Fibroblast of pulmonary artery (primary cell): ENCODE results near the gene LAX1.
"Not testable (repeated sequence)": the region's sequence is repeated elsewhere in the genome, so short reads cannot be mapped to it uniquely, and the experiment has no call there.

ENCODE experiments used
- DNase-seq: peaks from one replicate; pipeline ENCODE4 v3.0.0-alpha.2; 2010; ENCODE audit warnings: low read depth
- H3K4me3 ChIP-seq: replicated peaks from 2 replicates; pipeline ENCODE4 v1.5.1; 2011; ENCODE audit warnings: low read depth, mild to moderate bottlenecking, control low read depth, low read length, moderate library complexity
- CTCF ChIP-seq: IDR thresholded peaks from 2 replicates; pipeline ENCODE4 v1.5.1; 2011; ENCODE audit warnings: mild to moderate bottlenecking, control low read depth, low read length, inconsistent platforms; ENCODE audit errors: missing control alignments

LAX1 gene

GRCh38 chr1:203756036-203756435, 8.9 kb upstream of the LAX1 start:
- TF ChIP-seq CTCF, result no peak
- no peak overlapping the region for H3K4me3 ChIP-seq
- no peak for DNase-seq

DNA sequence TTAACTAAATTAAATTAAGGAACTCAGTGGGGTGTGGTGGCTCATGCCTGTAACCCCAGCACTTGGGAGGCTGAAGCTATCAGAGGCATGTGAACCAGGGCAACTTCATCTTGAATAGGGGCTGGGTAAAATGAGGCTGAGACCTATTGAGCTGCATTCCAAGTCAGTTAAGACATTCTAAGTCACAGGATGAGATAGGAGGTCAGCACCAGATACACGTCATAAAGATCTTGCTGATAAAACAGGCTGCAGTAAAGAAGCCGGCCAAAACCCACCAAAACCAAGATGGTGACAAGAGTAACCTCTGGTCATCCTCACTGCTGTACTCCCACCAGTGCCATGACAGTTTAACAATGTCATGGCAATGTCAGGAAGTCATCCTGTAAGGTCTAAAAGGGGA, 6.2 kb upstream of the LAX1 start:
- H3K4me3 ChIP-seq, result not testable (repeated sequence)

DNA sequence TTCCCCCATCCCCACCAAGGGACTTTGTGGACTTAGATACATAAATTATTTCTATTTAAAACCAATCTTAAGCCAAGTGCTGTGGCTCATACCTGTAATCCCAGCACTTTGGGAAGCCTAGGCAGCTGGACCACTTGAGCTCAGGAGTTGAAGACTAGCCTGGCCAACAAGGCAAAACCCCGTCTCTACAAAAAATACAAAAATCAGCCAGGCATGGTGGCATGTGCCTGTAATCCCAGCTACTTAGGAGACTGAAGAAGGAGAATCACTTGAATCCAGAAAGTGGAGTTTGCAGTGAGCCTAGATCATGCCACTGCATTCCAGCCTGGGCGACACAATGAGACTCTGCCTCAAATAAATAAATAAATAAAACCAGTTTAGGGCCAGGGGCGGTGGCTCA, 4.5 kb upstream of the LAX1 start:
- no peak for DNase-seq
- TF ChIP-seq CTCF, result no peak
- no peak overlapping the region for H3K4me3 ChIP-seq

More for the DNA sequence above, 6.2 kb upstream of the LAX1 start:
- DNase-seq, result not testable (repeated sequence)

DNA sequence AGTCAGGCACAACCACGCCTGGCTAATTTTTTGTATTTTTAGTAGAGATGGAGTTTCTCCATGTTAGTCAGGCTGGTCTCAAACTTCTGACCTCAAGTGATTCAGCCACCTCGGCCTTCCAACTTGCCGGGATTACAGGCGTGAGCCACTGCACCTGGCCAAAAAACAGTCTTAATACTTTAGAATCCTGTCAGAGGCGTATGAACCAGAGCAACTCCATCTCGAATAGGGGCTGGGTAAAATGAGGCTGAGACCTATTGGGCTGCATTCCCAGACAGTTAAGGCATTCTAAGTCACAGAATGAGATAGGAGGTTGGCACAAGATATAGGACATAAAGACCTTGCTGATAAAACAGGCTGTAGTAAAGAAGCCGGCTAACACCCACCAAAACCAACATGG, 3.0 kb upstream of the LAX1 start:
- not testable (repeated sequence) for H3K4me3 ChIP-seq, DNase-seq

GRCh38 chr1:203763505-203763904, 1.5 kb upstream of the LAX1 start:
- no peak for DNase-seq
- TF ChIP-seq CTCF, result no peak
- H3K4me3 ChIP-seq, result no peak overlapping the region

DNA sequence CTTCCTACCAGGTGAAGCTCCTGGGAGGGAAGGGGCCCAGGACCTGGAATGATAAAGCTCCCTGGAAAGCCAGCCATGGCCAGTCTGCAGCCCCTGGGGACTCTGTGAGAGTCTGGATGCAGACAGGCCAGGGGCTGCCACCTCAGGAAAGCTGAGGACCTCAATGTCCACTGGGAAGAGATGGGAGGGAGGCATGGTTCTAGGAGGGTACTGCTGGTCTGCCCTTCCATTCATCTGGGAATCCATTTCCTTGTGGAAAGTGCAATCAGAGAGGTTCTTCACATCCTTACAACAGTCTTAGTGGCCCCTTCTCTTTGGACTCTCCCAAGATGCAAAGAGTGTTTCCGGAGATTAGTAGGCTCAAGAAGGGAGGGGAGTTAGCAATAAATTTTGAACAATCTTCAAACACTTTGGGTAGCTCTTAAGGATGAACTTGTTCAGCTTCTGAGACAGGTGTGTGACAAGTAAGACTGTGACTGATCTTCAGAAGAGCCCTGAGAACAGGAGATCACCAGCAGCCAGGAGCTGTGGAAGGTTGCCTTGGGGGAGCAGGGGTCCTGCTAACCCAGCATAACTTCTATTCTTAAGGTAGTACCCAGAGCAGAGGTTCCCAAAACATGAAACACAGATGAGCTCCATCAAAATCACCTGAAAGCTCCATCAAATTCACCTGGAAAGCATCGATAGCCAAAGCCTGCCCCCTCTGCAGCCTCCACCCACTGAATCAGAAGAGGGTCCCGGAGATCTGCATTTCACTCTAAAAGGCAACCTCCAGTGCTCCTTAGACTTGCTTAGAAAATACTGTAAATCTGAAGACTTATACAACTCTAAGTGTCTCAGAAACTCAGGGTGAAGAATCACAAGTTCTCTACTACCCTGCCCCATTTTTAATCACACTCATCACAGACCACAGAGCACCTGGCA, 616 bp upstream of the LAX1 start:
- no peak for TF ChIP-seq CTCF
- no peak for DNase-seq
- H3K4me3 ChIP-seq, result no peak overlapping the region

- no peak overlapping the region for H3K4me3 ChIP-seq
- no peak for DNase-seq
- TF ChIP-seq CTCF, result no peak
These were observed 3.3 kb downstream of the LAX1 start for GRCh38 chr1:203768256-203768655.
